ENCODE data around the gene HSD11B1L.

- TF ChIP-seq CTCF (IDR thresholded peaks at IDR 0.05) = no peak
- TF ChIP-seq POLR2A (IDR thresholded peaks at IDR 0.05) = no peak
These were observed 28.6 kb upstream of the HSD11B1L start for GRCh38 chr19:5652261-5652660.
